HL-60/S4 treated with retinoic acid at 250 ng/mL for 4 days and 3 days (cell line): ENCODE results near the gene STT3B.

Source experiments
- in situ Hi-C: fragments of 300-500 bp; cut with MboI; formaldehyde crosslinking; loops from 2 replicates; pipeline ENCODE4 v1.7.0; 2022; ENCODE audit warnings: low sequenced_read_pairs

Gene STT3B

GRCh38 chr3:31550452-31551251 lies 17.9 kb downstream of the STT3B start:
- in situ Hi-C loops: no loop called here

DNA sequence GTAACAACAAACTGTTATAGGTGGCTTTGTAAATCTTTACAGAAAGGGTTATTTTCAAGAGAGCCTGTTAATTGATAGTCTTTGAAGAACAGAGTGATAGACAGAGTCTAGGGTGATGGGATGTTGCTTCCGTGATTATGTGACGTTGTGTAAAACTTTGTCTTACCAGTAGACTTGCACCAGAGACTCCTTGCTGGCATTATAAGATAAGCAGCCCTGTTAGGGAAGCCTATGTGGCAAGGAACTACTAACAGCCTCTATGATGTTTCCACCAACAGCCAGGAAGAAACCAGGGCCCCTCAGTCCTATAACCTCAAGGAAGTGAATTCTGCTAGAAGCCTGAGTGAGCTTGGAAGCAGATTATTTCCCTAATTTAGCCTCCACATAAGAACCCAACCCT lies 18.9 kb downstream of the STT3B start:
- in situ Hi-C loops: no loop called here

DNA sequence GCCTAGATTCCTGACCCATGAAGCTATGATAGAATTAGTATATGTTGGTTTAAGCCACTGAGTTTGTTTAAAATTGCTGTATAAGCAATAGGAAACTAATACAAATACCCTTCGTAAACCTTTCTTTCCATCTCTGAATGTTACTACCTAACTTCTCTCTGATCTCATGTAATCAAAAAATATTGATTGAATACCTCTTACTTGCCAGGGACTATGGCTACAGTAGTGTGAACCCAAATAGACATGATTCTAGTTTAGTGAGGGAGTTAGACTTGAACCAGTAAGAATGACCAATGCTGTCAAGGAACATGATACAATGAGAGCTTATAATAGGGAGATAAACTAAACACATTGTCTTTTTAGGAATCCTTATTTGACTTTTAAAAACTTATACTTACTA lies 19.4 kb downstream of the STT3B start:
- in situ Hi-C loops: no loop called here

DNA sequence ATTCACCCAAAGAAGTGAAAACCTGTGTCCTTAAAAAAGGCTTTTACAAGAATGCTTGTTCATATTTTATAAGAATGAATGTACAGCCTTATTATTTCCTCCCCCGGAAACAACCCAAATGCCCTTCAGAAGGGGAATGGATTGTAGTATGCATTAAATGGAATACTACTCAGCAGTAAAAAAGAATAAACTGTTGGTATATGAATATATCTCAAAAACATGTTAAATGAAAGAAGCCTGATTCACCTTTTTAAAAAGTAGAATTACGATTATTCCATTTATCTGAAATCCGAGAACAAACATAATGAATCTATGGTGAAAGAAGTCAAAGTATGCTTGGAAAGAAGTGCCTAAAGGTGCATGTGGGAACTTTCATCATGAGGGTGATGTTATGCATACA lies 20.5 kb downstream of the STT3B start:
- in situ Hi-C loops: no loop called here

- in situ Hi-C loops: no loop called here
These were observed 22.5 kb downstream of the STT3B start for GRCh38 chr3:31555204-31555603.

DNA sequence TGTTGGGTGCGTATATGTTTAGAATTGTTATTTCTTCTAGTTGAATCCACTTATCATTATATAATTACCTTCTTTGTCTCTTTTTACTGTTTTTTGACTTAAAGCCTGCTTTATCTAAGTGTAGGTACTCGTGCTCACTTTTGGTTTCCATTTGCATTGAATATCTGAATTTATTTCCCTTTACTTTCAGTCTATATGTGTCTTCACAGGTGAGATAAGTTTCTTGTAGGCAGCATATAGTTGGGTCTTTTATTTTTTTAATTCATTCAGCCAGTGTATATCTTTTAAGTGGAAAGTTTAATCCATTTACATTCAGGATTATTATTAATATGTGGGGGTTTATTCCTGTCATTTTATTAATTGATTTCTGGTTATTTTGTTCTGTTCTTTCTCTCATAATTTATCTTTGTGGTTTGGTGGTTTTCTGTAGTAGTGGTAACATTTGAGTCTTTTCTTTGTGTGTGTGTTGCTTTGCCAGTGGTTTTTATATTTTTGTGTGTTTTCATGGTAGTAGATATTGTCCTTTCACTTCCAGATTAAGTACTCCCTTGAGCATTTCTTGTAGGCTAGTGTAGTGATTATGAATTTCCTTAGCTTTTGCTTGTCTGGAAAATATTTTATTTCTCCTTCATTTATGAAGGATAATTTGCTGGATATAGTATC lies 27.3 kb downstream of the STT3B start:
- in situ Hi-C loops: no loop called here

GRCh38 chr3:31561891-31562290 lies 29.2 kb downstream of the STT3B start:
- in situ Hi-C loops: no loop called here

DNA sequence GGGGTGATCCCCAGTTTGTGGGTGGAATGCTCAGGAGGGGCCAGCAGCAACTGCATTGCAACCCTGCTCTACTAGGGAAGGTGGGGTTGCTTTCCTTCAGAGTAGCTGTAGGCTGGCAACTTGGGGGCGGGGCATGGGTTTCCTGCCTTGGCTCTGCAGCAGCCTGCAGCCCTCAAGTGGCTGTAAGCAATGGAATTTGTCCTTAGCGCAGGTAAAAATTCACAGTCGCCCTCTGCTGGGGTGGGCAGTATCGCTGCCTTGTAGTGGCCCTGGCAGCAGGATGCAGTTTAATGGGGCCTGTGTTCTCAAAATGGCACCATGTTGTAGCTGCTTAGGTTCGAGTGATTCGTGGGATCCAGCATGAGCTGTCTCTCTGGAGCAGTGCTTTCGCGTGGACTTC lies 29.8 kb downstream of the STT3B start:
- in situ Hi-C loops: no loop called here

- in situ Hi-C loops: no loop called here
These were observed 32.6 kb downstream of the STT3B start for GRCh38 chr3:31565288-31565687.

DNA sequence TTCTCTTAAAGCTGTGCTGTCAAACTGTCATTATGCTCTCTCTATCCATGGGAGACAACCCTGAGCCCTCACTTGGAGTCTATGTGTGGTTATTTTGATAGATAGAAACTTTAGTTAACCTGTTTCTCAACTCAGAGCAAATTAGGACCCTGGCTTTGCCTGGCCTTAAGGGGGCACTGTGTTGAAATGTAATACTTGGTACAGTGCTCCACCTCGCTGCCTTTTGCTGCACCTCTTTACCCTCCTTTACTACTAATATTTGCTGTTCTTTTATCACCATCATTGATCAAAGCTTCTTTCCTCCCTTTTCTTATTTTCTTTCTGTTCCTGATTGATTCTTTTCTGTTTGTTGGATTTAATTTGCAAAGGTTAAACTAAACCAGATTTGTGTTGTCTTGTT lies 34.3 kb downstream of the STT3B start:
- in situ Hi-C loops: no loop called here

GRCh38 chr3:31568649-31569048 lies 35.9 kb downstream of the STT3B start:
- in situ Hi-C loops: no loop called here

- in situ Hi-C loops: no loop called here
These were observed 38.6 kb downstream of the STT3B start for GRCh38 chr3:31571325-31571724.

GRCh38 chr3:31572236-31573004 lies 39.7 kb downstream of the STT3B start:
- in situ Hi-C loops: no loop called here

- in situ Hi-C loops: no loop called here
These were observed 40.5 kb downstream of the STT3B start for GRCh38 chr3:31573036-31573779.

DNA sequence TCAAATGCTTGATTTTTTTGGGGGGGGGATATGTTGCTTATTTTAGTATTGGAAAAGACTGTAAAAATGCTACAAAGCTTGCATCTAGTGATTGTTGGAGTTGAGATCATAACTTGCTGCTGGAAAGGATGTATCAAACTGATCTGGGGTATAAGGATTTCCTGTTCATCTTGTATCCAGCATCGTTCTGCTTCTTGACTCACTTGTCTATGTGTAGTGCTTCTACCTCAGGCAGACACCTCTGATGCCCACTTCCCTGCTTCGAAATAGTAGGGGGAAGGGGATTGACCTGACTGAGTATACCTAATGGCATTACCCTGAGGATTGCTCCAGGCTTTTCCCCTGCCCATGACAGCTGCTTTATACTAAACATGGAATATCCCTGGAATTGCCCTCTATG lies 42.7 kb downstream of the STT3B start:
- in situ Hi-C loops: no loop called here

GRCh38 chr3:31576521-31576920 lies 43.8 kb downstream of the STT3B start:
- in situ Hi-C loops: no loop called here

DNA sequence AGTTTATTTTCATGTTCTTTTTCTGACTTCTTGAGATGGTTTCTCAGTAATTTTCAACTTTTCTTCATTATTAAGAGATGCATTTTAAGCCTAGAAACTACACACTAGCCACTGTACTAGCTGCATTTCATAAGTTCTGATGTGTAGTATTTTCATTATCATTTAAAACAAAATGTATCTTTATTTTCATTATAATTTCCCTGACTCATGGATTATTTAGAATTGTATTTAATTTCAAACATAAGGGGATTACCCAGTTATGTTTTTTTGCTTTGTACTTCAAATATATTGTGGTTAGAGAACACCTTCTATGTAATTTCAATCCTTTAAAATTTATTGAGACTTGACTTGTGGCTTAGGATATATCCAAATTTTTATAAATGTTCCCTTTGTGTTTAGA lies 44.5 kb downstream of the STT3B start:
- in situ Hi-C loops: no loop called here

DNA sequence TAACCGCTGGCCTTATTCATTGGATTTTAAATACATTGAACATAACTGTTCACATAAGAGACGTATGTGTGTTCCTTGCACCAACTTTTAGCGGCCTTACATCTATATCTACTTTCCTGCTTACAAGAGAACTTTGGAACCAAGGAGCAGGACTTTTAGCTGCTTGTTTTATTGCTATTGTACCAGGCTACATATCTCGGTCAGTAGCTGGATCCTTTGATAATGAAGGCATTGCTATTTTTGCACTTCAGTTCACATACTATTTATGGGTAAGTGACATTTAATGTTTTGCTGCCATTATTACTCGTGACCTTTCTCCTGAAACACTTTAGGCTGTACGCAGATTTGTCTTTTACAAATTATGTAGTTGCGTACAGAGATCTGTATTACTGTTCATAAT lies 47.1 kb downstream of the STT3B start:
- in situ Hi-C loops: no loop called here

- in situ Hi-C loops: no loop called here
These were observed 47.9 kb downstream of the STT3B start for GRCh38 chr3:31580645-31581044.

- in situ Hi-C loops: no loop called here
These were observed 48.9 kb downstream of the STT3B start for GRCh38 chr3:31581660-31582059.

- in situ Hi-C loops: no loop called here
These were observed 56.5 kb downstream of the STT3B start for GRCh38 chr3:31589228-31589627.
